HT1080 (cell line): ENCODE results near the gene RNF34. TPM values are rescaled to one million over a fixed set of nuclear protein-coding genes. Genes with fewer than 3 reads are reported as not detected.

Experiments used
- DNase-seq: peaks from one replicate; pipeline ENCODE4 v3.0.0-alpha.2; 2015; ENCODE audit warnings: low read depth
- total RNA-seq: library from RNA; depleted of rRNA; stranded (reverse); fragments of >200 nt; shearing (Covaris generic); gene quantifications from 2 replicates; pipeline ENCODE4 v1.2.3, GENCODE V29; 2014

RNF34 gene
- total RNA-seq, 1 experiment from 2014 or later, result 192 TPM

- DNase-seq, result no peak
Observed at GRCh38 chr12:121438905-121439304, 39.0 kb downstream of the RNF34 start.

- DNase-seq, result no peak
Observed at GRCh38 chr12:121439715-121440114, 39.8 kb downstream of the RNF34 start.

- no peak for DNase-seq
Observed at GRCh38 chr12:121440768-121441167, 40.9 kb downstream of the RNF34 start.

GRCh38 chr12:121441555-121441954, 41.6 kb downstream of the RNF34 start:
- no peak for DNase-seq

- no peak for DNase-seq
Observed at GRCh38 chr12:121442028-121442948, 42.4 kb downstream of the RNF34 start.

- peak; percentile 75 for DNase-seq
Observed at GRCh38 chr12:121443193-121443870, 43.4 kb downstream of the RNF34 start.

- no peak for DNase-seq
Observed at GRCh38 chr12:121443911-121444841, 44.3 kb downstream of the RNF34 start.

- DNase-seq, result no peak
Observed at GRCh38 chr12:121444842-121445202, 44.9 kb downstream of the RNF34 start.

GRCh38 chr12:121446750-121447149, 46.8 kb downstream of the RNF34 start:
- no peak for DNase-seq

- no peak for DNase-seq
Observed at GRCh38 chr12:121448771-121449315, 48.9 kb downstream of the RNF34 start.

- DNase-seq, result no peak
Observed at GRCh38 chr12:121451961-121452339, 52.0 kb downstream of the RNF34 start.

- DNase-seq, result no peak
Observed at GRCh38 chr12:121452340-121452984, 52.5 kb downstream of the RNF34 start.

- no peak for DNase-seq
Observed at GRCh38 chr12:121452985-121453360, 53.1 kb downstream of the RNF34 start.

- no peak for DNase-seq
Observed at GRCh38 chr12:121453629-121454028, 53.7 kb downstream of the RNF34 start.

GRCh38 chr12:121454921-121455320, 55.0 kb downstream of the RNF34 start:
- no peak for DNase-seq

GRCh38 chr12:121455766-121456420, 56.0 kb downstream of the RNF34 start:
- no peak for DNase-seq

- no peak for DNase-seq
Observed at GRCh38 chr12:121456551-121456950, 56.6 kb downstream of the RNF34 start.

- no peak for DNase-seq
Observed at GRCh38 chr12:121461048-121461447, 61.1 kb downstream of the RNF34 start.

GRCh38 chr12:121464331-121464730, 64.4 kb downstream of the RNF34 start:
- DNase-seq, result no peak
